ENCODE measurements around the gene KCNAB1. TPM values are rescaled to one million over a fixed set of nuclear protein-coding genes. Genes with fewer than 3 reads are reported as not detected.

KCNAB1 gene
- polyA plus RNA-seq, 3 donors from 2014 or later, result 0.06 to 0.37 (median 0.31) TPM

DNA sequence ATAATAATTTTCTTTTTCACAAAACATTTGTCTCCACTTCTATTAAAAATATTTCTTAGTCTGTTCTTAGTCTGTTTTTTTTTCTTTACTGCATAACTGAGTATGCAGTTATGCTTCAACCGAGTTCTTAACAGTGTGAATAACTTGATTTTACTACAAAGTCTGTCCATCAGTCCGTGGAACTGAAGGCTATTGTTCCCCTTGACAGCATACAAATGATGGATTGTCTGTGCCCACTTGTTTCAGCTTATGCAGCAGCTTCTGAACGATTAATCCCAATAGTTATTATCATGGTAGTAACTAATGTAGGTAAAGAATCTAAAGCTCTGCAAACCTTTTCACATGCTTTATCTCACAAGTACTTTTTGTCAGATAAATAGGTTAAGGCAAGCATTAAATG, 283.8 kb downstream of the KCNAB1 start:
- no peak for DNase-seq
- H3K36me3 Mint-ChIP-seq, result no peaks in the 10 kb centered on the region
- H3K9me3 Mint-ChIP-seq, result no peaks in the 10 kb centered on the region
- H3K4me1 Mint-ChIP-seq, result no peaks in the 10 kb centered on the region
- H3K4me3 Mint-ChIP-seq, result no peak overlapping the region
- H3K27ac Mint-ChIP-seq, result no peak overlapping the region
- peaks cover 2 to 12% (median 2%) of the 10 kb centered on the region in 3 donors for H3K27me3 Mint-ChIP-seq (ENCODE audit: low read depth in 3 of 3)

GRCh38 chr3:156406393-156406792, 286.0 kb downstream of the KCNAB1 start:
- H3K9me3 Mint-ChIP-seq, result no peaks in the 10 kb centered on the region
- H3K27ac Mint-ChIP-seq, result no peak overlapping the region
- no peak for DNase-seq
- H3K4me1 Mint-ChIP-seq, result no peaks in the 10 kb centered on the region
- no peaks in the 10 kb centered on the region for H3K36me3 Mint-ChIP-seq
- H3K4me3 Mint-ChIP-seq, result no peak overlapping the region
- peaks cover 0 to 9% (median 5%) of the 10 kb centered on the region in 3 donors for H3K27me3 Mint-ChIP-seq (ENCODE audit: low read depth in 3 of 3)

GRCh38 chr3:156407617-156408225, 287.3 kb downstream of the KCNAB1 start:
- Mint-ChIP-seq H3K27ac (no peak overlapping the region), H3K27me3 (ENCODE audit: low read depth in 3 of 3) (peaks cover 0 to 13% (median 13%) of the 10 kb centered on the region in 3 donors), H3K36me3 (no peaks in the 10 kb centered on the region), H3K4me1 (no peaks in the 10 kb centered on the region), H3K4me3 (no peak overlapping the region), H3K9me3 (peaks cover 0 to 2% (median 0%) of the 10 kb centered on the region in 6 donors)
- no peak for DNase-seq

- Mint-ChIP-seq H3K36me3 (no peaks in the 10 kb centered on the region), H3K27me3 (ENCODE audit: low read depth in 3 of 3) (peaks cover 0 to 13% (median 10%) of the 10 kb centered on the region in 3 donors), H3K27ac (no peak overlapping the region), H3K4me1 (no peaks in the 10 kb centered on the region), H3K9me3 (peaks cover 0 to 2% (median 0%) of the 10 kb centered on the region in 6 donors), H3K4me3 (no peak overlapping the region)
- no peak for DNase-seq
Observed at GRCh38 chr3:156409694-156410093, 289.3 kb downstream of the KCNAB1 start.

DNA sequence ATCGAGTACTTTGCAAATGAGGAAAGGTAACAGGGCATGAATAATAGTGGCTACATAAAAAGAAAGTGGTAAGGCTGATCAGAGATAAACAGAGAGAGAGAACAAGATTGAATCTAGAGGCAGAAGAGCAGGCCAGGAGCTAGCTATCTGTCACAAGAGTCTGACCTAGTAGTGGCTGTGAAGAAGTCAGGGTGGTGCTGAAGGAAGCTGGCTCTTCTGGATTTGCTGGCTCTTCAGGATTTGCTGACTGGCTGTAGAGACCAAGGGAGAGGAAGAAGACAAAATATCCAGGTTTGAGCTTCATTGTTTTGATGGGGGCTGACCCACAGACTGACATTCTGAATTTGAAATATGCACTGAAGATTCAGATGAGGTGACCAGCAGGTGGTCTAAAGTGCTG, 292.2 kb downstream of the KCNAB1 start:
- H3K4me1 Mint-ChIP-seq, result no peaks in the 10 kb centered on the region
- H3K27ac Mint-ChIP-seq, result no peak overlapping the region
- DNase-seq, result no peak
- H3K36me3 Mint-ChIP-seq, result no peaks in the 10 kb centered on the region
- no peak overlapping the region for H3K4me3 Mint-ChIP-seq
- peaks cover 3 to 13% (median 11%) of the 10 kb centered on the region in 3 donors for H3K27me3 Mint-ChIP-seq (ENCODE audit: low read depth in 3 of 3)
- peaks cover 0 to 7% (median 0%) of the 10 kb centered on the region in 6 donors for H3K9me3 Mint-ChIP-seq

- Mint-ChIP-seq H3K4me1 (no peaks in the 10 kb centered on the region), H3K9me3 (peaks cover 0 to 7% (median 0%) of the 10 kb centered on the region in 6 donors), H3K27ac (no peak overlapping the region), H3K4me3 (no peak overlapping the region), H3K36me3 (no peaks in the 10 kb centered on the region), H3K27me3 (ENCODE audit: low read depth in 3 of 3) (peaks cover 3 to 11% (median 11%) of the 10 kb centered on the region in 3 donors)
- DNase-seq, result no peak
Observed at GRCh38 chr3:156413293-156413892, 293.0 kb downstream of the KCNAB1 start.

DNA sequence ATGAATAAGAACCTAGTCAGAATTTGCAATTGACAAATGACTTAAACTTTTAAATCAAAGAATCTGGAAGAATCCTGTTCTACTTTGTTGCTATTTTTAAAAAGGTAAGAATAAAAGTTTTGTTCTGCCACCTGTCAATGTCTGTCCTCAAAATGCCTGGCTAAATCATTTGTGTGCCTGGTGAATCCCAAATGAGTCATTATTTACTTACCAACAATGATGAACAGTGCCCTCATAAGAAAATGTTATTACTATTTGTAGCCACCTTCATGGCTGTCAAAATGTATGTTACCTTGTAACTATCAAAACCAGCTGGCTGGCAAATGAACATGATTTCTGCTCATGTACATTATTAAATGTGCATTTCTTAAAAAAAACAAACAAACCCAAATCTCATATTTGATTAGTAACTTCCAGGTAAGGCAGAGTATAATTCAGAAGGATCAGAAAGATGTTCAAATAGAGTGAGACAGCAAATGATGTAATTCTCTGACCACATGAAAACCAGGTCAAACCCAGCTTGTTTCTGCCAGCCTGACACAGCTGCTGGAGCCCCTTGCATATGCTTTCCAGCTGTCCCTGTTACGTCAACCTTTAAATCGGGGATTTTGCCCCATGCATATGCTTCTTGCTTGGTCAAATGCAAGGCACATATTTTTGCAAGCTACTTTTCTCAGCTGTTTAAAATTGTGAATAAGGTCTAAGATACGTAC, 296.6 kb downstream of the KCNAB1 start:
- Mint-ChIP-seq H3K36me3 (no peaks in the 10 kb centered on the region), H3K4me3 (no peak overlapping the region), H3K4me1 (no peaks in the 10 kb centered on the region), H3K27ac (no peak overlapping the region), H3K27me3 (ENCODE audit: low read depth in 3 of 3) (peaks cover 3 to 10% (median 7%) of the 10 kb centered on the region in 3 donors), H3K9me3 (peaks cover 0 to 7% (median 0%) of the 10 kb centered on the region in 6 donors)
- no peak for DNase-seq

GRCh38 chr3:156417559-156418132, 297.3 kb downstream of the KCNAB1 start:
- no peaks in the 10 kb centered on the region for H3K4me1 Mint-ChIP-seq
- no peak overlapping the region for H3K4me3 Mint-ChIP-seq
- H3K27ac Mint-ChIP-seq, result no peak overlapping the region
- peaks cover 0 to 4% (median 0%) of the 10 kb centered on the region in 6 donors for H3K9me3 Mint-ChIP-seq
- H3K27me3 Mint-ChIP-seq (ENCODE audit: low read depth in 3 of 3), result peaks cover 3 to 7% (median 6%) of the 10 kb centered on the region in 3 donors
- no peak for DNase-seq
- no peaks in the 10 kb centered on the region for H3K36me3 Mint-ChIP-seq

DNA sequence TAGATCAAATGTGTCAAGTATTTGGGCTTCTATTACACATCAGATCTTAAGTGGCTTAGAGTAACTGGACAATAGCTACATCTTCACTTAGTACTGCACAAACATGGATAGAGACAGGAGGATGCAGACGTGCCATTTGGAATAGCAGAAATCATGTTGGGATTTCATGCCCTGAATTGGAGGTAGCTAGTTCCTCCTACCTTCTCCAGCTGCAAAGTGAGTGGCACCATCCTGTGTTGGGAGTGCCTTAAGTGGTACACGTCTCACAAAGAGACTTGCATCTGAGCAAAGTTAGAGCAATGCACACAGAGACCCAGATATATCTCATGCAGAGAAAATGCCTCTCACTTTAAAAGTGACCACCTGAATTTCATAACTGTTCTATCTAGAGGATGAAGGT, 298.1 kb downstream of the KCNAB1 start:
- Mint-ChIP-seq H3K27ac (no peak overlapping the region), H3K36me3 (no peaks in the 10 kb centered on the region), H3K9me3 (peaks cover 0 to 4% (median 0%) of the 10 kb centered on the region in 6 donors), H3K27me3 (ENCODE audit: low read depth in 3 of 3) (peaks cover 3 to 7% (median 6%) of the 10 kb centered on the region in 3 donors), H3K4me3 (no peak overlapping the region), H3K4me1 (no peaks in the 10 kb centered on the region)
- no peak for DNase-seq

GRCh38 chr3:156421534-156421933, 301.2 kb downstream of the KCNAB1 start:
- Mint-ChIP-seq H3K4me3 (no peak overlapping the region), H3K27ac (no peak overlapping the region), H3K36me3 (no peaks in the 10 kb centered on the region), H3K27me3 (ENCODE audit: low read depth in 3 of 3) (peaks cover 0 to 7% (median 0%) of the 10 kb centered on the region in 3 donors), H3K9me3 (no peaks in the 10 kb centered on the region), H3K4me1 (no peaks in the 10 kb centered on the region)
- DNase-seq, result no peak

DNA sequence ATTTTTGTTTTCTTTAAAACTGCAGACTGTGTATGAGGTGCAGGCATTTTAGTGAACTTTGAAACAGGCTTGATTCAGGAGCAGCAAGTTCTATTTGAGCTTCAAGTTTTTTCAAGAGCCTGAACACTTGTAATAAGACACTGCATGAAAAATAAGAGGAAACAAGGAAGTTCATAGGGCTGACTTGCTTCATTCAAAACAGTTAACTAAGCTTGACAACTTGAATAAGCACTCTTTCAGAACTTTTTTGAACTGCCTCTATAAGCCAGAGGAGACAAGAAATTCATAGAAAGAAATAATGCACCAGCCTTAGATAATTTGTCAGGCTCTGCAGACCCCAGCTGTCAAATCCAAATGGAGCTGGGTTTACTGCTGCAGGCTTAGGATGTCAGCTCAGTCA, 304.4 kb downstream of the KCNAB1 start:
- H3K36me3 Mint-ChIP-seq, result no peaks in the 10 kb centered on the region
- no peak overlapping the region for H3K27ac Mint-ChIP-seq
- no peaks in the 10 kb centered on the region for H3K4me1 Mint-ChIP-seq
- H3K9me3 Mint-ChIP-seq, result no peaks in the 10 kb centered on the region
- H3K27me3 Mint-ChIP-seq (ENCODE audit: low read depth in 3 of 3), result peaks cover 0 to 7% (median 0%) of the 10 kb centered on the region in 3 donors
- no peak overlapping the region for H3K4me3 Mint-ChIP-seq
- DNase-seq, result no peak

GRCh38 chr3:156425651-156426050, 305.3 kb downstream of the KCNAB1 start:
- DNase-seq, result no peak
- Mint-ChIP-seq H3K9me3 (no peaks in the 10 kb centered on the region), H3K4me3 (no peak overlapping the region), H3K27me3 (ENCODE audit: low read depth in 3 of 3) (peaks cover 0 to 7% (median 0%) of the 10 kb centered on the region in 3 donors), H3K27ac (no peak overlapping the region), H3K36me3 (no peaks in the 10 kb centered on the region), H3K4me1 (no peaks in the 10 kb centered on the region)

GRCh38 chr3:156429125-156429524, 308.7 kb downstream of the KCNAB1 start:
- H3K27ac Mint-ChIP-seq, result no peak overlapping the region
- H3K27me3 Mint-ChIP-seq (ENCODE audit: low read depth in 3 of 3), result peaks cover 0 to 5% (median 0%) of the 10 kb centered on the region in 3 donors
- no peaks in the 10 kb centered on the region for H3K36me3 Mint-ChIP-seq
- DNase-seq, result no peak
- no peaks in the 10 kb centered on the region for H3K4me1 Mint-ChIP-seq
- no peak overlapping the region for H3K4me3 Mint-ChIP-seq
- H3K9me3 Mint-ChIP-seq, result no peaks in the 10 kb centered on the region

Measured in immature natural killer cell (primary cell).